ENCODE results near the gene DIO3.

GRCh38 chr14:101591582-101591981, 30.3 kb downstream of the DIO3 start:
- TF ChIP-seq CTCF (IDR thresholded peaks at IDR 0.05; ENCODE audit: low read depth, low read length, poor library complexity, severe bottlenecking) (no peak), EZH2phosphoT487 (IDR thresholded peaks at IDR 0.05; ENCODE audit: borderline replicate concordance, low read length) (no peak)
